ENCODE data around the gene GLYR1.

The GLYR1 gene

DNA sequence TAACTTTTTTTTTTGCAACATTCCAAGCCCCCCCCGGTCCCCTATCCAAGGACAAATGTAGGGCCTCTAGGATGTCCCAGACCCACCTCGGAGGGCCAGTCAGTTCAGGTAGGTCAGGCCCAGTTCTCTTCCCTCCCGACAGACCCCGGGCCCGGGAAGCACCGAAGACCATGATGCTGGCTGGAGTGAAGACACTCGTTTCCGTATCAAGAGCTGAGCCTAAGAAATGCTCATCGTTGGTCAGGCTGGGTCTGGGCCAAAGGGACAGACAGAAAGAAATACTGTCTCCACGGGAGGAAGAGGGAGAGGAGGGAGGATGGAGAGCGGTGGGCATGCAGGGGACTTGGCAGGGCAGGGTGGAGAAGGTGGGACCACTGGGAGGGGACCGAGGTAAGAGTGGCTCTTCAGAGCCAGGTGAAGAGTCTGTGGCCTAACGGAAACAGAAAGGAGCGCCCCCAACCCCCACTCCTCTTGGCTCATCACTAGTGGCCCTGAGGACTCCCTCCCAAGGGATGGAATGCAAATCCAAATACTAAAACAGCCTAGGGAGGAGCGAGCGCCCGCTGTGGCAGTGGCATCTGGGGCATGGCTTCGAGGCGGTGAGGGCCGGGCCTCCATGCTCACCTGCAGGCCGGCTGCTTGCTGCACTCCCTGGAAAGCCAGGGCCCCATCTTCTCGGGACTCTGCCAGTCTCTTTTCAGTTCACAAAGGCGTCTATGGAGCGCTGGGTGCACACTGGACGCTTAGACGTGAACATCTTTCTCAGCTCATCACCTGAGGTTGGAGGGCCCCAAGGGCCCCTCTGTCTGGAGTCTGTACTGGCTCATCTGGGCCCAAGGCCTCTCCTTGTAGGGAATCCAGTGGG is 43.0 kb downstream of the GLYR1 start:
- no peak for DNase-seq

DNA sequence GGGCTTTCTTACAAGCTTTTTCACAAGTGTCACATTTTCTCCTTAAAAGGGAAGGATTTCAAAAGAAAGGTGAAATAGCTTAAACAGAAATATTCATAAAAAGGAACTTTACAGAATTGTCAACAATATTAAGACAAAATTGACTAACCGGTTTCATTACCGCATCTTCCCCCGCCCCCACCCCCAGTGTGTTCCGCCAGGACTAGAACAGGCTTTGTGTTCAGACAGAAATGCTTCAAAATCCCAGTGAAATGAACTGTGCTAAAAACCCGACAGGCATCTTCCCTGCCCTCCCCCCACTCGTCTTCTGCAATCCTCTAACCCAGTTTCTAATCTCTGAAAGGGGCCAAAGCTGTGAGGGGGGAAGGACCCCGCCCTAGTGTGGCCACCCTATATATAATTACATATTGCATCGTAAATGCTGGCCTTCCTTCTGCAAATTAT is 43.7 kb downstream of the GLYR1 start:
- DNase-seq: no peak

DNA sequence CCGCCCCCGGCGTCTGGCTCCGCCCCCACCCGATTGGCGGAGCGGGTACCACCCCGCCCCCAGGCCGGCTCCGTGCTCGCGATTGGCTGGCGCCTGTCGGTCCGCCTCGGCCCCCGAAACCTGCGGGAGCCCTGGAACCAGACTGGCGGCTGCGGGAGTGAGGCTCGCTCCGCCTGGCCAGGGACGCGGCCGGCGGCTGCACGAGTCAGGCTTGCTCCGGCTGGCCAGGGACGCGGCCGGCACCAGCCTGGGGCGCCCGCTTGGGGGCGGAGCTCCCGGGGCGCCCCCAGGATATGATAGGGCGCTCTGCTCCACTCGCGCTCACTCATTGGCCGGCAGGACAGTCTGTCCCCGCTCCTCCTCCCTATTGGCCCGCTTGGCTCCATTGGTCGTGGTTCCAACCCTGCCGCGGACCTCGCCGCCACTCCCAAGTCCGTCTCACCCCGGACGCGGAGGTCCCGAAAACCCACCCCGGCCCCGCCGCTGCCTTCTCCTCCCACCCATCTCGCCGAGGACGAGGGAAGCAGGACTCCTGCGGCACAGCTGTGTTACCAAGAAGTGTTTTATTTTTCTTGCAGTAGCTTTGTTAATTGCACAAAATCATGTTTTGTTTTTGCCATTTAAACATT is 44.3 kb downstream of the GLYR1 start:
- DNase-seq: peak; percentile 84

GRCh38 chr16:4801962-4802658 is 45.0 kb downstream of the GLYR1 start, which contains the start of gene ROGDI:
TSS of gene ROGDI (minus strand) at chr16:4802633. CDS start at chr16:4802571, 62 bp downstream.
- DNase-seq: peak; percentile 80

DNA sequence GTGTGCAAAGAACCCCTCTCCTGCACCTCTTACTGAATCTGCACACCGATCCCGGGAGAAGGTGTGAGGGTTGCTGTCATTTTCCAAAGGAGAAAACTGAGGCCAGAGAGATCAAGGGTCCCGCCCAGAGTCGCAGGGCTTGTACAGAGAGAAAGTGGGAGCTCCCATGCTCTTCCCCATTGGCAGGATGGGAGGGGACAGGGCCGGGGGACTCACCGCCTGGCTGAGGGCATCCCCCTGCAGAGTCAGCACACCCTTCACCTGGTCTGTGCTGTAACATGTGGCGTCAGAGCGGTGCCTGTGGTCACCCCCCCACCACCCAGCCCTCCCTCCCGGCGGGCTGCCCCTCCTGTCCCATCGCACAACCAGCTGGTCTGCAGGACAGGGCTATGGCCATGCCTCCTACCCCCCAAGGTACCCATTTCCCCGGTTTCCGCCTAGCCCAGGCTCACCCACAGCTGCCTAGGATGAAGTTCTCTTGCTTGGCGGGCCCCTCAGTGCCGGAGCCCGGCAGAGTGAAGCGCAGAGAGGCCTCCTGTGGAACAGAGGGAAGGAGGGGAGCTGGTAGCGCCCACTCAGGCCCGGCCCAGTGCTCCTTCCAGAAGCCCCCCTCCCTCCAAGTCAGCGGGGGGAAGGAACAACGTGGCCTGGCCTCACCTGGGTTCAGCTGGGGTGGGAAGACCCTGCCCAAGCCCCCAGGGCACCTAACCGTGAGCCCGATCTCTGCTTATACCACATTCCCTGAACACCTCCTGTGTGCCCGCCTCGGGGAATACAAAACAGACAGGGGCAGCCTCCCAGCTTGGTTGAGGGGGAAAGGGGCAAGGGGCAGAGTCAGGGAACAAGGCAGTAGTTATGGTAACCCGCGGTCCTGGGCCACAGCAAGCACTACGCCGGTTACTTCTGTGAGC is 45.8 kb downstream of the GLYR1 start:
- no peak for DNase-seq

- DNase-seq: no peak
Observed at GRCh38 chr16:4800290-4801041, 46.6 kb downstream of the GLYR1 start.

- no peak for DNase-seq
Observed at GRCh38 chr16:4799171-4799855, 47.8 kb downstream of the GLYR1 start.

- DNase-seq: no peak
Observed at GRCh38 chr16:4798456-4798855, 48.6 kb downstream of the GLYR1 start.

DNA sequence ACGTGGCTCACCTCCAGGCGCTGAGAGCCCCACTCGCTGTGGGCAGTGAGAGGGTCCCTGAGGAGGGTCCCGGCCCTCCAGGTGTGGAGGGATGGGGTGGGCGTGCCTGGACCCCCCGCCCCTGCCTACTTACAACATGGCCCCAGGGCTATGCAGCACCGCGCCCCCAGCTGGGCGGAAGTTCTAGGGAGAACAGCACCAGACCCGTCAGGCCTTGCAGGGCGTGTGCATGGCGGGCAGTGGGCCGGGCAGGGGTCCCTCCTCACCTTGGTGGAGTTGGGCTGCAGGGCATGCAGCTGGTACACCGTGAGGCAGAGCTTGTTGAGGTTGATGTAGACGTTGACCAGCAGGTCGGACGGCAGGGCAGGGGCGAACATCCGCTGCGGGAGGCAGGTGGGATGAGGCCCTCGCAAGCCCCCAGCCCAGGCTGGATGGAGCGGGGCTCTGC is 49.3 kb downstream of the GLYR1 start:
- no peak for DNase-seq

DNA sequence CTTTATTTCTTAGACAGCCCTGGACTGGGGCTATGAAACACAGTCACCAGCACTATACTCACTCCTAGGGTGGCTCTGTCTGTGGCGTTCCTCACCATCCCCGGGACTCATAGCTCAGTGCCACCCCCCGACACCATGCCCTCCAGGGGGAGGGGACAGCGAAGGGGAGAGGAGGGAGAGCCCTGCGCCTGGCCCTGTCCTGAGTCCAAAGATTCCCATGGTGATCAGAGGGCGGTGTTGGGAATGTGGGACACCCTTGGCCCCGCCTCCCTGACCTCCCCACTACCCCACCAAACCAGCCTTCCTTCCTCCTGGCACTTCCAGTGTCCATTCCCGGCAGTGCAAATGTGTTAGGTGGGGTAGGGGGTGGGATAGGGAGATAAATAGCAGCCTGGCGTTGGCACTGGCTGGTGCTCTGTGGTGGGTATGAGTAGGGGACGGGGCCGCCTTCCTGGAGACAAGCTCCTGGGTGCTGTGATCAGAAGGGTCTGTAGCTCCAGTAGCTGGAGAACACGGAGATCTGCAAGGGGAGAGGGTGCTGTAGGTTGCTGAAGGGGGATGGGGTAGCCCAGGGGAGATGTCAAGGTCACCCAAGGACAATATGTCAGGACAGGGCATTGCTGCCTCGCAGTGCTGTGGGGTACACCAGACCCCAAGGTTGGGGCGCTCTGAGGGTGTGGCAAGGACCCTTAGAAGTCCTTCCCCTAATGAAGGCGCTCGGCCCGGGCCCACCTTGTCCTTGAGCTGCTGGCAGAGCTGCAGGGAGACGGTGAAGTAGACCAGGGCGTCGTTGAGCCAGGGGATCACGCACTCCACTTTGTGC is 49.9 kb downstream of the GLYR1 start:
- DNase-seq: no peak

DNA sequence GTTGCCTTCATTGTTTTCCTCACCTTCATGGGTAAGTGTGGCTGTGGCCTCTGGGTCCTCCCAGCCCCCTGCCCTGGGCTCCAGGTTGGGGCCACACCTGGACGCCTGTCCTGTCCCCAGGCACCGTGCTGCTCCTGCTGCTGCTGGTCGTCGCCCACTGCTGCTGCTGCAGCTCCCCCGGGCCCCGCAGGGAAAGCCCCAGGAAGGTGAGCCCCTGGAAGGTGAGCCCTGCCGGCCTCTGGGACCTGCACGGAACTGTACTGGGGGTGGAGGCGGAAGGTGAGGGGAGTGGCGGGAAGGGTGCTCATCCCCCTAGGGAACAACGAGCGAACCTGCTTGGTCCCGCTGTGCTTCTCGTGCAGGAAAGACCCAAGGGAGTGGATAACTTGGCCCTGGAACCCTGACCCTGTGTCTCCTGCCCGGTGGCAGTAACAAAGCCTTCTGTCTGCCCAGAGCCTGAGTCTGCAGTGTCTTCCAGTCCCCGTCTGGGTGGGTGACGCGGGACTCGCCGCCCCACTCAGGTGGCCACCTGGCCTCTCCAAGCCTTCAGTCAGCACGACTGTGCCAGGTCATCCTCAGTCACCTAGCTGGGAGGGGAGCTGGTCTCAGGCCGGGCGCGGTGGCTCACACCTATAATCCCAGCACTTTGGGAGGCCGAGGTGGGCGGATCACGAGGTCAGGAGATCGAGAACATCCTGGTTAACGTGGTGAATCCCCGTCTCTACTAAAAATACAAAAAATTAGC is 51.1 kb downstream of the GLYR1 start:
- no peak for DNase-seq

- DNase-seq: no peak
Observed at GRCh38 chr16:4795181-4795827, 51.8 kb downstream of the GLYR1 start, which contains the start of gene SMIM22. TSS of gene SMIM22 (plus strand) at chr16:4795369. CDS start at chr16:4795735, 366 bp downstream.

DNA sequence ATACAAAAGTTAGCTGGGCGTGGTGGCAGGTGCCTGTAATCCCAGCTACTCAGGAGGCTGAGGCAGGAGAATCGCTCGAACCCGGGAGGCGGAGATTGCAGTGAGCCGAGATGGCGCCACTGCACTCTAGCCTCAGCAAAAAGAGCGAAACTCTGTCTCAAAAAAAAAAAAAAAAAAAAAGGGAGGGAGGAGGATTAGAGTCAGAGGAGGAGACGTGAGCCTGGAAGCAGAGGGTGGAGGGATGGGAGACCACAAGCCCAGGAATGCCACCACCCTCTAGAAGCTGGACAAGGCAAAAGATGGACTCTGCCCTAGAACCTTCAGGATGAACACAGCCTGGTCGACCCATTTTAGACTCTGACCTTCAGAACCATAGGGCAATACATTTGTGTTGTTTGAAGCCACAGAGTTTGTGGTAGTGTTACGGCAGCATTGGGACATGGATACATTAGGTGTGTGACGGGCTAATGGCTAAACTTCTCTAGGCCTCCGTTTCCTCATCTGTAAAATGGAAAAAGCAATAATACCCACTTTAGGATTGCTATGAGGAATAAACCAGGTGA is 54.1 kb downstream of the GLYR1 start:
- DNase-seq: no peak

DNA sequence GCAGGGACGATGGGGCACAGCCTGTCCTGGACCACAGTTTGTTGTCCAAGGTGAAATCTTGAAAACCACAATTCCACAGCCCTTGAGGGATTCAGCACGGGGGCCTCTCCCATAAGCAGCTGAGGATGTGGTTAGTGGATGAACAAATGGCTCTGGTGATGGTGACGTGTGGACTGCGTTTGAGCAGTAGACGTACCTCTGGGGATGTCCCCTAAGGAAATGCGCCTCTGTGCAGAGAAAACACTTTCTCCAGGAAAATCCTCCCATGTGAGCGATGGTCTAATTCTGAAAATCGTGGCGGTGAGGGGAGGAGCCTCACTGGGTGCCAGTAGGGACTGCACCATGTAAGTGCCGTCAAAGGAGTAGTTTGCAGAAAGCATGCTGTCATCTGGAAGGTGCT is 56.2 kb downstream of the GLYR1 start:
- DNase-seq: no peak

- DNase-seq: no peak
Observed at GRCh38 chr16:4790261-4790660, 56.8 kb downstream of the GLYR1 start.

- DNase-seq: no peak
Observed at GRCh38 chr16:4788910-4789309, 58.2 kb downstream of the GLYR1 start.

- DNase-seq: no peak
Observed at GRCh38 chr16:4788489-4788889, 58.6 kb downstream of the GLYR1 start.
